H1 (cell line): ENCODE measurements around the gene SERINC5. TPM values are rescaled to one million over a fixed set of nuclear protein-coding genes. Genes with fewer than 3 reads are reported as not detected.

Source experiments
- CTCF ChIA-PET: fragments of 300-600 bp; sonication (Branson Sonifier 250); formaldehyde crosslinking; loops from one replicate; lab custom pipeline; 2021; ENCODE audit not compliant: partially characterized antibody; lab: Charles Lee
- POLR2A ChIA-PET: fragments of 300-600 bp; sonication (Branson Sonifier 250); formaldehyde crosslinking; loops from one replicate; lab custom pipeline; 2021; ENCODE audit warnings: inconsistent platforms; ENCODE audit not compliant: partially characterized antibody; lab: Charles Lee
- DNase-seq, 2 experiments: peaks; one replicate each; pipeline versions ENCODE4 v3.0.0 to v3.0.0-alpha.2; 2010 to 2022; ENCODE audit warnings: low spot score in 2 of 2, low read depth in 1 of 2, mixed read lengths in 1 of 2
- FAIRE-seq: peaks from 2 replicates; lab custom pipeline; 2011; peaks lifted over from hg19 to GRCh38; lab: Jason Lieb, UNC
- H2AFZ ChIP-seq: 2 replicates; pipeline ENCODE4 v1.8.1; 2012; ENCODE audit warnings: low read length, inconsistent platforms
- H2AK5ac ChIP-seq: 2 replicates; pipeline ENCODE4 v1.6.1; 2013; ENCODE audit warnings: low read depth, low read length
- H2BK120ac ChIP-seq: replicated peaks from 2 replicates; pipeline ENCODE3; 2013; ENCODE audit warnings: low read depth, low read length, inconsistent platforms
- H2BK12ac ChIP-seq: 2 replicates; pipeline ENCODE4 v1.6.1; 2013; ENCODE audit warnings: low read depth, low read length
- H2BK15ac ChIP-seq: 2 replicates; pipeline ENCODE4 v1.6.1; 2013; ENCODE audit warnings: low read length
- H2BK20ac ChIP-seq: 2 replicates; pipeline ENCODE4 v1.6.1; 2013; ENCODE audit warnings: low read length
- H2BK5ac ChIP-seq: 2 replicates; pipeline ENCODE4 v1.6.1; 2013; ENCODE audit warnings: low read depth, low read length
- H3K14ac ChIP-seq: 2 replicates; pipeline ENCODE4 v1.6.1; 2013; ENCODE audit warnings: inconsistent platforms; ENCODE audit not compliant: insufficient read length
- H3K18ac ChIP-seq: 2 replicates; pipeline ENCODE4 v1.6.1; 2013; ENCODE audit warnings: low read length; ENCODE audit errors: extremely low read depth
- H3K23ac ChIP-seq: 2 replicates; pipeline ENCODE4 v1.6.1; 2013; ENCODE audit warnings: inconsistent platforms; ENCODE audit not compliant: insufficient read length
- H3K23me2 ChIP-seq: 2 replicates; pipeline ENCODE4 v1.6.1; 2013; ENCODE audit warnings: low read depth, low read length
- H3K27ac ChIP-seq: 2 replicates; pipeline ENCODE4 v1.6.1; 2011; ENCODE audit warnings: low read depth, low read length, inconsistent platforms
- H3K27me3 ChIP-seq, 4 experiments: replicated peaks in 1 of 4; 1 replicate in 1 of 4; 2 replicates in 3 of 4; pipeline versions ENCODE4 v1.6.1 to v1.8.1; 2011 to 2013; ENCODE audit warnings: low read length in 3 of 4, mild to moderate bottlenecking in 3 of 4, inconsistent platforms in 2 of 4, mixed read lengths in 2 of 4, moderate library complexity in 1 of 4; ENCODE audit not compliant: control insufficient read depth in 3 of 4, insufficient read depth in 3 of 4; ENCODE audit errors: extremely low read depth in 1 of 4
- H3K36me3 ChIP-seq, 4 experiments: 2 replicates each; pipeline versions ENCODE4 v1.6.1 to v1.8.1; 2011 to 2013; ENCODE audit warnings: mild to moderate bottlenecking in 4 of 4, low read length in 3 of 4, moderate library complexity in 2 of 4, control low read depth in 1 of 4, inconsistent platforms in 1 of 4; ENCODE audit not compliant: insufficient read depth in 4 of 4, control insufficient read depth in 2 of 4
- H3K4ac ChIP-seq: replicated peaks from 2 replicates; pipeline ENCODE3; 2013; ENCODE audit warnings: low read length, low read depth, mixed read lengths, inconsistent platforms; ENCODE audit not compliant: insufficient read length
- H3K4me1 ChIP-seq, 4 experiments: replicated peaks in 1 of 4; 1 replicate in 1 of 4; 2 replicates in 3 of 4; pipeline versions ENCODE4 v1.6.1 to v1.8.1; 2011 to 2013; ENCODE audit warnings: low read length in 3 of 4, inconsistent platforms in 2 of 4, mixed read lengths in 1 of 4; ENCODE audit not compliant: insufficient read depth in 4 of 4, control insufficient read depth in 3 of 4
- H3K4me2 ChIP-seq, 2 experiments: 2 replicates each; pipeline versions ENCODE4 v1.6.1 to v1.8.1; 2011 to 2013; ENCODE audit warnings: low read depth in 2 of 2, low read length in 2 of 2, control low read depth in 1 of 2, inconsistent platforms in 1 of 2, mild to moderate bottlenecking in 1 of 2; ENCODE audit not compliant: insufficient read depth in 1 of 2
- H3K4me3 ChIP-seq, 4 experiments: fragments of 200-600, 300-600 bp in 1 of 4; sonication (generic), shearing (Covaris generic), sonication (Bioruptor Twin) in 1 of 4; 2 replicates each; pipeline versions ENCODE4 v1.5.1 to v1.8.1; 2011 to 2016; ENCODE audit warnings: low read length in 4 of 4, low read depth in 3 of 4, control low read depth in 2 of 4, inconsistent platforms in 2 of 4, mild to moderate bottlenecking in 2 of 4, mixed read lengths in 1 of 4, moderate library complexity in 1 of 4; ENCODE audit not compliant: insufficient read depth in 2 of 4; ENCODE audit errors: extremely low read depth in 1 of 4
- H3K56ac ChIP-seq: replicated peaks from 2 replicates; pipeline ENCODE3; 2013; ENCODE audit warnings: low read depth, mild to moderate bottlenecking, mixed read lengths, low read length, inconsistent platforms; ENCODE audit not compliant: insufficient read length
- H3K79me1 ChIP-seq: 2 replicates; pipeline ENCODE4 v1.6.1; 2013; ENCODE audit warnings: low read depth, low read length, control low read depth
- H3K79me2 ChIP-seq, 2 experiments: 2 replicates each; pipeline versions ENCODE4 v1.6.1 to v1.8.1; 2012 to 2013; ENCODE audit warnings: low read length in 2 of 2, mild to moderate bottlenecking in 2 of 2, inconsistent platforms in 1 of 2; ENCODE audit not compliant: insufficient read depth in 2 of 2, control insufficient read depth in 1 of 2
- H3K9ac ChIP-seq, 4 experiments: replicated peaks in 1 of 4; 1 replicate in 1 of 4; 2 replicates in 3 of 4; pipeline versions ENCODE4 v1.6.1 to v1.8.1; 2011 to 2013; ENCODE audit warnings: low read depth in 3 of 4, low read length in 3 of 4, control low read depth in 2 of 4, mild to moderate bottlenecking in 2 of 4, moderate library complexity in 2 of 4, inconsistent platforms in 1 of 4; ENCODE audit errors: extremely low read depth in 1 of 4
- H3K9me3 ChIP-seq, 2 experiments: 2 replicates each; pipeline versions ENCODE4 v1.6.1 to v1.8.1; 2012 to 2013; ENCODE audit warnings: mild to moderate bottlenecking in 2 of 2, moderate library complexity in 2 of 2, control low read depth in 1 of 2, inconsistent platforms in 1 of 2, low read depth in 1 of 2, low read length in 1 of 2, mixed read lengths in 1 of 2; ENCODE audit not compliant: insufficient read depth in 2 of 2
- H4K20me1 ChIP-seq, 2 experiments: replicated peaks in 1 of 2; 2 replicates each; pipeline versions ENCODE3 to v1.8.1; 2011 to 2013; ENCODE audit warnings: inconsistent platforms in 2 of 2, low read length in 2 of 2, mild to moderate bottlenecking in 1 of 2; ENCODE audit not compliant: insufficient read depth in 2 of 2, control insufficient read depth in 1 of 2
- H4K5ac ChIP-seq: 2 replicates; pipeline ENCODE4 v1.6.1; 2013; ENCODE audit warnings: low read length, low read depth, mixed read lengths, inconsistent platforms; ENCODE audit not compliant: insufficient read length
- H4K8ac ChIP-seq: 2 replicates; pipeline ENCODE4 v1.8.0; 2013; ENCODE audit warnings: mild to moderate bottlenecking, moderate library complexity, low read length, inconsistent platforms; ENCODE audit not compliant: insufficient read depth; ENCODE audit errors: extremely low read depth
- H4K91ac ChIP-seq: replicated peaks from 2 replicates; pipeline ENCODE3; 2013; ENCODE audit warnings: low read length, mixed read lengths, inconsistent platforms; ENCODE audit not compliant: insufficient read length
- ASH2L ChIP-seq: fragments of 200-600, 300-600 bp; sonication (generic); IDR thresholded peaks from one replicate; pipeline ENCODE4 v1.7.1; 2017; ENCODE audit warnings: low read length
- CBX5 ChIP-seq: fragments of 300-800, 300-1000 bp; sonication (generic); IDR thresholded peaks from 2 replicates; pipeline ENCODE4 v1.7.1; 2016; ENCODE audit warnings: antibody characterized with exemption, low read length, low read depth
- CBX8 ChIP-seq: fragments of 300-800, 300-1000 bp; sonication (generic); IDR thresholded peaks from 2 replicates; pipeline ENCODE4 v1.7.1; 2016; ENCODE audit warnings: low read depth, low read length, borderline replicate concordance
- CREB1 ChIP-seq: IDR thresholded peaks from 2 replicates; pipeline ENCODE4 v1.6.1; 2012; ENCODE audit warnings: inconsistent platforms
- GABPA ChIP-seq: IDR thresholded peaks from 2 replicates; pipeline ENCODE4 v1.6.1; 2011; ENCODE audit warnings: mild to moderate bottlenecking, low read length, moderate library complexity, borderline replicate concordance; ENCODE audit not compliant: insufficient read depth
- JUN ChIP-seq: IDR thresholded peaks from 2 replicates; pipeline ENCODE4 v1.6.1; 2011; ENCODE audit warnings: low read depth, mild to moderate bottlenecking, improper control_type of control experiment, low read length
- KDM4A ChIP-seq: IDR thresholded peaks from one replicate; pipeline ENCODE4 v1.7.1; 2012; ENCODE audit warnings: low read depth, mild to moderate bottlenecking, moderate library complexity, low read length, inconsistent platforms; ENCODE audit not compliant: severe bottlenecking
- MAX ChIP-seq: IDR thresholded peaks from 2 replicates; pipeline ENCODE4 v1.6.1; 2012; ENCODE audit warnings: inconsistent platforms
- SP2 ChIP-seq: IDR thresholded peaks from 2 replicates; pipeline ENCODE4 v1.6.1; 2012; ENCODE audit warnings: mild to moderate bottlenecking, low read length, inconsistent platforms
- SUZ12 ChIP-seq: fragments of 200-600 bp; sonication (generic); IDR thresholded peaks from 2 replicates; pipeline ENCODE4 v1.6.1; 2012; ENCODE audit warnings: mild to moderate bottlenecking, inconsistent platforms, low read length, moderate library complexity, mixed read lengths
- TBP ChIP-seq: IDR thresholded peaks from 2 replicates; pipeline ENCODE4 v1.6.1; 2011; ENCODE audit warnings: low read depth, low read length, improper control_type of control experiment
- TCF12 ChIP-seq: IDR thresholded peaks from 2 replicates; pipeline ENCODE4 v1.6.1; 2011; ENCODE audit warnings: low read depth, mild to moderate bottlenecking, low read length
- TEAD4 ChIP-seq: IDR thresholded peaks from 2 replicates; pipeline ENCODE4 v1.6.1; 2012; ENCODE audit warnings: low read depth, low read length, inconsistent platforms, mixed read lengths
- YY1 ChIP-seq: IDR thresholded peaks from 2 replicates; pipeline ENCODE4 v1.6.1; 2011; ENCODE audit warnings: low read depth, mild to moderate bottlenecking, low read length
- WGBS, 2 experiments: shearing (Covaris generic) in 1 of 2; methylation state at CpG; one replicate each; pipeline versions ENCODE4 v1.1.6 to v1.1.7; 2013 to 2015; ENCODE audit warnings: low lambda C conversion rate in 2 of 2, mixed read lengths in 2 of 2, inconsistent platforms in 1 of 2, low coverage in 1 of 2, missing lambda C conversion rate in 1 of 2; ENCODE audit not compliant: insufficient replicate concordance in 2 of 2, insufficient coverage in 1 of 2, insufficient read length in 1 of 2; ENCODE audit errors: extremely low coverage in 1 of 2, missing lambda C conversion rate in 1 of 2; 5-methylcytosine and 5-hydroxymethylcytosine counted together
- polyA plus RNA-seq, 7 experiments: library from polyadenylated mRNA; depleted of rRNA in 3 of 7; stranded (reverse) in 5 of 7; unstranded in 2 of 7; fragments of >200 nt in 5 of 7; fragments of 200-250 nt in 2 of 7; gene quantifications; 1 replicate in 5 of 7; 2 replicates in 1 of 7; 4 replicates in 1 of 7; pipeline versions ENCODE4 v1.2.1 to v1.2.3, GENCODE V29; 2011 to 2013; ENCODE audit warnings: missing spikeins in 2 of 7, mixed read lengths in 2 of 7
- total RNA-seq: library from RNA; stranded (reverse); fragmentation: NEBNext Ultra II Directional; extraction: Animal tissue kit (Norgen Biotek cat#: 25700); gene quantifications from 2 replicates; pipeline ENCODE4 v1.2.1, GENCODE V29; 2021

Gene SERINC5
- total and polyA plus RNA-seq, 2 of the 8 experiments (the other 6 are each of a cell fraction or from before 2014, with no cell fraction given) = 32.2 to 149 TPM

GRCh38 chr5:80234116-80234948 lies 21.5 kb downstream of the SERINC5 start:
- H3K4me2 ChIP-seq = no peak overlapping the region
- DNase-seq = no peak
- no peak overlapping the region for H3K4me3 ChIP-seq
- no peak overlapping the region for H4K8ac ChIP-seq
- peaks cover 6 to 97% of the 10 kb centered on the region in 2 experiments; a peak in 3 of 4 replicates for H3K79me2 ChIP-seq
- no peak overlapping the region for H2BK20ac ChIP-seq
- peaks cover 2% of the 10 kb centered on the region; the same call in 1 of the 2 replicates for H3K79me1 ChIP-seq
- ChIA-PET POLR2A (no interaction called here), CTCF (interaction anchor here (0.9 kb wide), 1 partner anchor 142 kb away, joined by 3 read pairs; no protein-coding TSS in a partner anchor)
- H3K23ac ChIP-seq = no peak overlapping the region
- peaks cover 2 to 7% of the 10 kb centered on the region in 2 experiments for H4K20me1 ChIP-seq
- no peak overlapping the region for H3K56ac ChIP-seq
- no peaks in the 10 kb centered on the region for H3K9me3 ChIP-seq
- no peak for FAIRE-seq
- no peak overlapping the region for H2BK15ac ChIP-seq
- H3K27ac ChIP-seq = no peak overlapping the region
- no peaks in the 10 kb centered on the region for H3K36me3 ChIP-seq
- H3K23me2 ChIP-seq = no peaks in the 10 kb centered on the region
- no peak overlapping the region for H3K14ac ChIP-seq
- no peak overlapping the region for H2BK120ac ChIP-seq
- no peak overlapping the region for H3K18ac ChIP-seq
- no peak overlapping the region for H2AFZ ChIP-seq
- no peak overlapping the region for H2BK5ac ChIP-seq
- H4K91ac ChIP-seq = no peak overlapping the region
- no peak overlapping the region for H3K9ac ChIP-seq
- no peak overlapping the region for H4K5ac ChIP-seq
- no peaks in the 10 kb centered on the region for H3K27me3 ChIP-seq
- H2AK5ac ChIP-seq = no peak overlapping the region
- H3K4ac ChIP-seq = no peak overlapping the region
- H3K4me1 ChIP-seq = peaks cover 2 to 17% (median 10%) of the 10 kb centered on the region in 4 experiments; a peak in 5 of 7 replicates
- H2BK12ac ChIP-seq = no peak overlapping the region
- 91% methylated on average over 5 of the region's 5 CpGs; no CpG with 5 or more reads in 1 of the 2 experiments for WGBS, 2 experiments
- TF ChIP-seq ASH2L = no peak
- no peak for TF ChIP-seq KDM4A
- TF ChIP-seq CBX8 = no peak
- TF ChIP-seq TEAD4 = no peak
- TF ChIP-seq MAX = no peak
- TF ChIP-seq SUZ12 = no peak
- TF ChIP-seq JUN = no peak
- TF ChIP-seq TCF12 = no peak
- TF ChIP-seq YY1 = no peak
- no peak for TF ChIP-seq CBX5
- TF ChIP-seq GABPA = no peak
- no peak for TF ChIP-seq SP2
- no peak for TF ChIP-seq TBP
- TF ChIP-seq CREB1 = no peak
